ENCODE measurements around the gene ORC3. TPM values are rescaled to one million over a fixed set of nuclear protein-coding genes. Genes with fewer than 3 reads are reported as not detected.
A peak's percentile ranks its signal among the peaks of the same experiment; 100 is the strongest.

Gene ORC3
- total RNA-seq, 3 donors from 2014 or later (not counting 1 experiment from before 2014, with no cell fraction given), result 13.1 to 13.4 (median 13.3) TPM

- no peak for DNase-seq
- peaks cover 49% of the 10 kb centered on the region for H3K36me3 ChIP-seq (ENCODE audit: control insufficient read depth, insufficient read depth, low read length)
- no peaks in the 10 kb centered on the region for H3K27me3 ChIP-seq (ENCODE audit: control insufficient read depth, insufficient read depth, low read length)
- 98% methylated on average over 4 of the region's 4 CpGs for WGBS (ENCODE audit: insufficient coverage)
- H3K27ac ChIP-seq (ENCODE audit: low read length), result no peak overlapping the region
- H3K27me3 Mint-ChIP-seq (ENCODE audit: low read depth in 2 of 2), result no peaks in the 10 kb centered on the region
- peak overlapping the region in 1 of 2 donors; percentile 62 for H3K27ac Mint-ChIP-seq
- H3K4me1 ChIP-seq (ENCODE audit: control insufficient read depth, insufficient read depth, low read length), result no peaks in the 10 kb centered on the region
- intact Hi-C loops (cut with micrococcal nuclease), result no loop called here
- no peak for TF ChIP-seq CTCF (IDR thresholded peaks at IDR 0.05)
- no peak overlapping the region for H3K4me3 ChIP-seq (ENCODE audit: low read length)
- no peak for ATAC-seq
- H3K4me1 Mint-ChIP-seq, result peaks cover 9 to 13% of the 10 kb centered on the region in 2 donors
- H3K36me3 Mint-ChIP-seq, result peaks cover 26% of the 10 kb centered on the region
- no peaks in the 10 kb centered on the region for H3K9me3 ChIP-seq (ENCODE audit: control insufficient read depth, insufficient read depth, low read length)
- no peak overlapping the region for H3K4me3 Mint-ChIP-seq
- H3K9me3 Mint-ChIP-seq, result no peaks in the 10 kb centered on the region
Measured at GRCh38 chr6:87553159-87553765, 36.7 kb upstream of the ORC3 start.

GRCh38 chr6:87555506-87555905 lies 34.4 kb upstream of the ORC3 start:
- Histone ChIP-seq H3K9me3 (ENCODE audit: control insufficient read depth, insufficient read depth, low read length) (no peaks in the 10 kb centered on the region), H3K27me3 (ENCODE audit: control insufficient read depth, insufficient read depth, low read length) (no peaks in the 10 kb centered on the region), H3K27ac (ENCODE audit: low read length) (no peak overlapping the region), H3K4me1 (ENCODE audit: control insufficient read depth, insufficient read depth, low read length) (no peaks in the 10 kb centered on the region), H3K36me3 (ENCODE audit: control insufficient read depth, insufficient read depth, low read length) (peaks cover 45% of the 10 kb centered on the region), H3K4me3 (ENCODE audit: low read length) (no peak overlapping the region)
- peaks cover 11 to 13% of the 10 kb centered on the region in 2 donors for H3K4me1 Mint-ChIP-seq
- H3K27ac Mint-ChIP-seq, result peak overlapping the region in 1 of 2 donors; percentile 27
- DNase-seq, result no peak
- intact Hi-C loops (cut with micrococcal nuclease), result no loop called here
- TF ChIP-seq CTCF (IDR thresholded peaks at IDR 0.05), result no peak
- H3K9me3 Mint-ChIP-seq, result no peaks in the 10 kb centered on the region
- H3K36me3 Mint-ChIP-seq, result peaks cover 26% of the 10 kb centered on the region
- no peak for ATAC-seq
- H3K4me3 Mint-ChIP-seq, result no peak overlapping the region
- H3K27me3 Mint-ChIP-seq (ENCODE audit: low read depth in 2 of 2), result no peaks in the 10 kb centered on the region

GRCh38 chr6:87558446-87558845 lies 31.5 kb upstream of the ORC3 start:
- Histone ChIP-seq H3K4me3 (ENCODE audit: low read length) (no peak overlapping the region), H3K27ac (ENCODE audit: low read length) (no peak overlapping the region), H3K27me3 (ENCODE audit: control insufficient read depth, insufficient read depth, low read length) (no peaks in the 10 kb centered on the region), H3K36me3 (ENCODE audit: control insufficient read depth, insufficient read depth, low read length) (peaks cover 56% of the 10 kb centered on the region), H3K9me3 (ENCODE audit: control insufficient read depth, insufficient read depth, low read length) (no peaks in the 10 kb centered on the region), H3K4me1 (ENCODE audit: control insufficient read depth, insufficient read depth, low read length) (no peaks in the 10 kb centered on the region)
- Mint-ChIP-seq H3K27me3 (ENCODE audit: low read depth in 2 of 2) (no peaks in the 10 kb centered on the region), H3K27ac (no peak overlapping the region), H3K9me3 (no peaks in the 10 kb centered on the region), H3K4me3 (no peak overlapping the region), H3K36me3 (peaks cover 8% of the 10 kb centered on the region), H3K4me1 (peaks cover 0 to 11% of the 10 kb centered on the region in 2 donors)
- DNase-seq (no peak), ATAC-seq (no peak)
- no peak for TF ChIP-seq CTCF (IDR thresholded peaks at IDR 0.05)
- intact Hi-C loops (cut with micrococcal nuclease), result no loop called here

GRCh38 chr6:87561017-87561416 lies 28.9 kb upstream of the ORC3 start:
- intact Hi-C loops (cut with micrococcal nuclease), result no loop called here
- no peak for ATAC-seq
- Mint-ChIP-seq H3K27me3 (ENCODE audit: low read depth in 2 of 2) (no peaks in the 10 kb centered on the region), H3K36me3 (peaks cover 8% of the 10 kb centered on the region), H3K4me1 (peaks cover 5 to 6% of the 10 kb centered on the region in 2 donors), H3K27ac (no peak overlapping the region), H3K9me3 (no peaks in the 10 kb centered on the region), H3K4me3 (no peak overlapping the region)
- Histone ChIP-seq H3K27me3 (ENCODE audit: control insufficient read depth, insufficient read depth, low read length) (no peaks in the 10 kb centered on the region), H3K4me3 (ENCODE audit: low read length) (no peak overlapping the region), H3K27ac (ENCODE audit: low read length) (no peak overlapping the region), H3K36me3 (ENCODE audit: control insufficient read depth, insufficient read depth, low read length) (peaks cover 48% of the 10 kb centered on the region), H3K9me3 (ENCODE audit: control insufficient read depth, insufficient read depth, low read length) (no peaks in the 10 kb centered on the region), H3K4me1 (ENCODE audit: control insufficient read depth, insufficient read depth, low read length) (no peaks in the 10 kb centered on the region)
- no peak for TF ChIP-seq CTCF (IDR thresholded peaks at IDR 0.05)
- WGBS (ENCODE audit: insufficient coverage), result 100% methylated on average over 1 of the region's 1 CpG
- no peak for DNase-seq

Measured in natural killer cell (primary cell).